ENCODE measurements around the gene KAT2A.

The KAT2A gene

DNA sequence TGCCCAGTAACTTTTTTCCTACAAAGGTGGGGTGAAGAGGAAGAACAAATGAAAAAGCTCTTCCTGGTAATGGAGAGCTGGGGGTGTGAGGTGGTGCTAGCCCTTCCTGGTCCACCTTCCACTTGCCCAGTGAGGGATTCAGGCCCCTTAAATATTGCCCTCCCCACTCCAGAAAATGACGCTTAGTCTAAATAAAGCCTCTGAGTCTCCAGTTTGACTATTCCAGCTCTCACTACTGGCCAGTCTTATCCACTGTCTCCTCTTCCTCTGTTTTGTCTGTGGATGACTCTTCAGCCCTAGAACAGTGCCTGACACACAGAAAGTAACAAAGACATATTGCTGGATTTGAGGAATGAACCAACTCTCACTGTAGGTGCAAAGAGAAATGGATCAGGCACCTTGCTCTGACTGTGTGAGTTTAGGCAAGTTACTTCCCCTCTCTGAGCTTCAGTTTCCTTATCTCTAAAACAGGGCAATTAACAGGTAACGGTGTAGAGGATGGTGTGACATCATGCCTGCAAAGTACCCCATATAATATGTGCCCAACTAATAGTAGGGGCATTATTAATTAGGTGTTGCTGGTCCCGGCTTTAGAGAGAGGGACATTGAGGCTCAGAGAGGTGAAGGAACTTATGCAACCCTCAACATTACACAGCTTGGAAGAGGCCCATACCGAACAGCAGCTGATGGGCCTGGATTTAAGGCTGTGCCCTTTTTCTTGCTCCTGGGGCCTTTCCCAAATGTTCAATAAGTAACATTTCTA is 44.2 kb downstream of the KAT2A start:
- H3K4me3 ChIP-seq (ENCODE audit: low read depth, low read length), result no peak overlapping the region
- TF ChIP-seq, protein P1, sequence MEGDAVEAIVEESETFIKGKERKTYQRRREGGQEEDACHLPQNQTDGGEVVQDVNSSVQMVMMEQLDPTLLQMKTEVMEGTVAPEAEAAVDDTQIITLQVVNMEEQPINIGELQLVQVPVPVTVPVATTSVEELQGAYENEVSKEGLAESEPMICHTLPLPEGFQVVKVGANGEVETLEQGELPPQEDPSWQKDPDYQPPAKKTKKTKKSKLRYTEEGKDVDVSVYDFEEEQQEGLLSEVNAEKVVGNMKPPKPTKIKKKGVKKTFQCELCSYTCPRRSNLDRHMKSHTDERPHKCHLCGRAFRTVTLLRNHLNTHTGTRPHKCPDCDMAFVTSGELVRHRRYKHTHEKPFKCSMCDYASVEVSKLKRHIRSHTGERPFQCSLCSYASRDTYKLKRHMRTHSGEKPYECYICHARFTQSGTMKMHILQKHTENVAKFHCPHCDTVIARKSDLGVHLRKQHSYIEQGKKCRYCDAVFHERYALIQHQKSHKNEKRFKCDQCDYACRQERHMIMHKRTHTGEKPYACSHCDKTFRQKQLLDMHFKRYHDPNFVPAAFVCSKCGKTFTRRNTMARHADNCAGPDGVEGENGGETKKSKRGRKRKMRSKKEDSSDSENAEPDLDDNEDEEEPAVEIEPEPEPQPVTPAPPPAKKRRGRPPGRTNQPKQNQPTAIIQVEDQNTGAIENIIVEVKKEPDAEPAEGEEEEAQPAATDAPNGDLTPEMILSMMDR (IDR thresholded peaks at IDR 0.05; ENCODE audit: low read depth, low read length), result no peak

DNA sequence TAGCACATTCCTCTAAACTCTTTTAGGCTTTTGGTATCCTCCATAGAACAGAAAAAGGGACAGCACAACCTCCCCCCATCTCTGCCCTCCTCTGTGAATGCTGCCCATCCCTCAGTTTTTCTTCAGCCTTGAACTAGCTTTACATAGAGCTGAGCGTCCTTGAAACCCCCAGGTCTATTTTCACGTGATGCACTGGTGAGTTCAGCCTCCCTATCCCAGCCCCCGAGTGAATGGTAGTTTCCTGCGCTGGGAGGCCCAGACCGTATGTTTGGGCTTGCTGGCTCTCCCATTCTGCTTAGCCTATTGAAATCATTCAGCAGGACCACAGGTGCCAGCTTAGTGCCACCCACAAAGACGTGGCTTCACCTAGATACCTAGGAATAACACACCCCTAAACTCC is 45.4 kb downstream of the KAT2A start:
- TF ChIP-seq, protein P1 (IDR thresholded peaks at IDR 0.05; ENCODE audit: low read depth, low read length), result no peak
- H3K4me3 ChIP-seq (ENCODE audit: low read depth, low read length), result no peak overlapping the region

- no peak overlapping the region for H3K4me3 ChIP-seq (ENCODE audit: low read depth, low read length)
- TF ChIP-seq, protein P1 (IDR thresholded peaks at IDR 0.05; ENCODE audit: low read depth, low read length), result no peak
These were observed 48.6 kb downstream of the KAT2A start for GRCh38 chr17:42072323-42073187.

GRCh38 chr17:42071810-42072209 is 49.4 kb downstream of the KAT2A start:
- no peak overlapping the region for H3K4me3 ChIP-seq (ENCODE audit: low read depth, low read length)
- TF ChIP-seq, protein P1 (IDR thresholded peaks at IDR 0.05; ENCODE audit: low read depth, low read length), result no peak

- TF ChIP-seq, protein P1 (IDR thresholded peaks at IDR 0.05; ENCODE audit: low read depth, low read length), result no peak
These were observed 52.2 kb downstream of the KAT2A start for GRCh38 chr17:42068979-42069378.

GRCh38 chr17:42067371-42068091 is 53.6 kb downstream of the KAT2A start:
- TF ChIP-seq, protein P1 (IDR thresholded peaks at IDR 0.05; ENCODE audit: low read depth, low read length), result peak; percentile 94
- H3K4me3 ChIP-seq (ENCODE audit: low read depth, low read length), result no peak overlapping the region

More at GRCh38 chr17:42068979-42069378, 52.2 kb downstream of the KAT2A start:
- no peak overlapping the region for H3K4me3 ChIP-seq (ENCODE audit: low read depth, low read length)
